Erythroblast (primary cell): Measurements from ENCODE around the gene COX6A2.

ENCODE experiments used
- GATA1 ChIP-seq: IDR thresholded peaks from 2 replicates; pipeline ENCODE4 v1.6.1; 2011; ENCODE audit warnings: low read depth, mild to moderate bottlenecking, control low read depth, low read length, moderate library complexity
- POLR2A ChIP-seq: IDR thresholded peaks from 2 replicates; pipeline ENCODE4 v1.6.1; 2011; ENCODE audit warnings: mild to moderate bottlenecking, low read length

- no peak for TF ChIP-seq POLR2A
- no peak for TF ChIP-seq GATA1
These were observed 32.5 kb downstream of the COX6A2 start for GRCh38 chr16:31395647-31396046.
